SK-N-SH treated with all-trans-retinoic acid at 6 μM for 48 hours (cell line): ENCODE results near the gene GMCL1.

Source experiments
- ATAC-seq: fragments of 200-7000 bp; cut with Tn5 transposase; 3 replicates; pipeline ENCODE4 v1.9.1; 2020; ENCODE audit warnings: mild to moderate bottlenecking, moderate library complexity
- CREB5 ChIP-seq: fragments of 250-450 bp; sonication (Bioruptor Pico); IDR thresholded peaks from 2 replicates; pipeline ENCODE4 v1.5.1; 2020; ENCODE audit warnings: low read depth, mild to moderate bottlenecking, moderate library complexity
- CSDC2 ChIP-seq: fragments of 250-450 bp; sonication (Bioruptor Pico); IDR thresholded peaks from 2 replicates; pipeline ENCODE4 v1.5.0; 2020; ENCODE audit warnings: mild to moderate bottlenecking, moderate library complexity
- ESRRG ChIP-seq: fragments of 250-450 bp; sonication (Bioruptor Pico); IDR thresholded peaks from 2 replicates; pipeline ENCODE4 v1.6.1; 2021; ENCODE audit warnings: mild to moderate bottlenecking
- GLIS3 ChIP-seq: fragments of 250-450 bp; sonication (Bioruptor Pico); IDR thresholded peaks from 2 replicates; pipeline ENCODE4 v1.5.0; 2020; ENCODE audit warnings: mild to moderate bottlenecking, moderate library complexity
- ISL1 ChIP-seq: fragments of 250-450 bp; sonication (Bioruptor Pico); IDR thresholded peaks from 2 replicates; pipeline ENCODE4 v2.1.2; 2022; ENCODE audit warnings: mild to moderate bottlenecking, moderate library complexity
- OSR1 ChIP-seq: fragments of 250-450 bp; sonication (Bioruptor Pico); IDR thresholded peaks from 2 replicates; pipeline ENCODE4 v1.8.0; 2022; ENCODE audit warnings: moderate library complexity, mild to moderate bottlenecking, inconsistent platforms
- POU6F1 ChIP-seq: fragments of 250-450 bp; sonication (Bioruptor Pico); IDR thresholded peaks from 2 replicates; pipeline ENCODE4 v1.8.0; 2021; ENCODE audit warnings: low read depth, mild to moderate bottlenecking, moderate library complexity, borderline replicate concordance
- PPARA ChIP-seq: fragments of 250-450 bp; sonication (Bioruptor Pico); IDR thresholded peaks from 2 replicates; pipeline ENCODE4 v1.5.0; 2020; ENCODE audit warnings: mild to moderate bottlenecking, borderline replicate concordance
- RARB ChIP-seq: fragments of 250-450 bp; sonication (Bioruptor Pico); IDR thresholded peaks from 2 replicates; pipeline ENCODE4 v1.8.0; 2021; ENCODE audit warnings: mild to moderate bottlenecking, moderate library complexity
- TCF4 ChIP-seq: fragments of 250-450 bp; sonication (Bioruptor Pico); IDR thresholded peaks from 2 replicates; pipeline ENCODE4 v1.8.0; 2021; ENCODE audit warnings: mild to moderate bottlenecking, moderate library complexity, borderline replicate concordance
- TOX ChIP-seq: fragments of 250-450 bp; sonication (Bioruptor Pico); IDR thresholded peaks from 2 replicates; pipeline ENCODE4 v1.8.0; 2021; ENCODE audit warnings: mild to moderate bottlenecking, moderate library complexity, borderline replicate concordance
- ZC3H10 ChIP-seq: fragments of 250-450 bp; sonication (Bioruptor Pico); IDR thresholded peaks from 2 replicates; pipeline ENCODE4 v1.5.1; 2021; ENCODE audit warnings: mild to moderate bottlenecking, moderate library complexity
- ZFP3 ChIP-seq: fragments of 250-450 bp; sonication (Bioruptor Pico); IDR thresholded peaks from 2 replicates; pipeline ENCODE4 v1.5.0; 2020; ENCODE audit warnings: mild to moderate bottlenecking, moderate library complexity
- ZNF565 ChIP-seq: fragments of 450-650 bp; formaldehyde crosslinking; conservative IDR thresholded peaks from 2 replicates; pipeline ENCODE4 v1.5.0; 2020; ENCODE audit warnings: low read depth, mild to moderate bottlenecking, moderate library complexity
- ZNF8 ChIP-seq: fragments of 450-650 bp; formaldehyde crosslinking; IDR thresholded peaks from 2 replicates; pipeline ENCODE4 v1.5.0; 2020; ENCODE audit warnings: mild to moderate bottlenecking, moderate library complexity
- TF ChIP-seq, protein P1 (sequence below): fragments of 250-450 bp; sonication (Bioruptor Pico); IDR thresholded peaks from 2 replicates; pipeline ENCODE4 v1.5.1; 2021; ENCODE audit warnings: mild to moderate bottlenecking, moderate library complexity
- TF ChIP-seq, protein P2 (sequence below): fragments of 250-450 bp; sonication (Bioruptor Pico); IDR thresholded peaks from 2 replicates; pipeline ENCODE4 v1.5.0; 2020; ENCODE audit warnings: mild to moderate bottlenecking, moderate library complexity
- TF ChIP-seq, protein P3 (sequence below): fragments of 250-450 bp; sonication (Bioruptor Pico); IDR thresholded peaks from 2 replicates; pipeline ENCODE4 v1.8.0; 2020; ENCODE audit warnings: mild to moderate bottlenecking, moderate library complexity, borderline replicate concordance

The GMCL1 gene

DNA sequence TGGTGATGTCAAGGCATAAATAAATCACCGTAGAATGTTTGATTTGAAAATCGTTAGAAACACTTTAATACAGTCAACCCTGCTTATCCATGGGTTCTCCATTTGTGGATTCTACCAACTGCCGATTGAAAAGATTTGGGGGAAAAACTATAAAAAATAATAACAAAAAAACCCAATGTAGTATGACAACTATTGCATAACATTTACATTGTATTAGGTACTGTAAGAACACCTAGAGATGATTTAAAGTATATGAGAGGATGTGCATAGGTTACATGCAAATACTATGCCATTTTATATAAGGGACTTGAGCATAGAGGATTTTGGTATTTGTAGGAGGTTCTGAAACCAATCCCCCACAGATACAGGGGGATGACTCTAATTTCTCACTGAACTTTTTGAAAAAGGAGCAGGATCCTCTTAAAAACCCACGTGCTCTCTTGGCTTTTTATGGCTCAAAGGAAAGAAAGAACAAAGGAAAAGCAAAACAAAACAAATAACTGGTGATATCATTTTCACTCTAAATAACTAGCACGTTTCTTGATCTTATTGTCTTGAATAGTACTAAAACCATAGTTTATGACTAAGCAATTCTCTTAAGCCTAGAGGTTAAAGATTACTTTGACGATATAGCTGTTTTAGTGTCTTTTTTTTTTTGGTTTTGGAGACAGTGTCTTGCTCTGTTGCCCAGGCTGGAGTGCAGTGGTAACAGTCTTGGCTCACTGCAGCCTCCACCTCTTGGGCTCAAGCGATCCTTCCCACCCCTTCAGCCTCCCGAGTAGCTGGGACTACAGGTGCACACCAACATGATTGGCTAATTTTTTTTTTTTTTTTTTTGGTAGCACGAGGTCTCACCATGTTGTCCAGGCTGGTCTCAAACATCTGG lies 17.0 kb downstream of the GMCL1 start (continued):
- TF ChIP-seq CREB5 (CRISPR knock-in tag) (no peak), POU6F1 (CRISPR knock-in tag) (no peak), ISL1 (no peak), ZFP3 (CRISPR knock-in tag) (no peak), GLIS3 (no peak), CSDC2 (CRISPR knock-in tag) (no peak)

GRCh38 chr2:69847068-69847828 lies 17.8 kb downstream of the GMCL1 start:
- no peak for ATAC-seq
- no peak for TF ChIP-seq ZNF8
- TF ChIP-seq, protein P1, sequence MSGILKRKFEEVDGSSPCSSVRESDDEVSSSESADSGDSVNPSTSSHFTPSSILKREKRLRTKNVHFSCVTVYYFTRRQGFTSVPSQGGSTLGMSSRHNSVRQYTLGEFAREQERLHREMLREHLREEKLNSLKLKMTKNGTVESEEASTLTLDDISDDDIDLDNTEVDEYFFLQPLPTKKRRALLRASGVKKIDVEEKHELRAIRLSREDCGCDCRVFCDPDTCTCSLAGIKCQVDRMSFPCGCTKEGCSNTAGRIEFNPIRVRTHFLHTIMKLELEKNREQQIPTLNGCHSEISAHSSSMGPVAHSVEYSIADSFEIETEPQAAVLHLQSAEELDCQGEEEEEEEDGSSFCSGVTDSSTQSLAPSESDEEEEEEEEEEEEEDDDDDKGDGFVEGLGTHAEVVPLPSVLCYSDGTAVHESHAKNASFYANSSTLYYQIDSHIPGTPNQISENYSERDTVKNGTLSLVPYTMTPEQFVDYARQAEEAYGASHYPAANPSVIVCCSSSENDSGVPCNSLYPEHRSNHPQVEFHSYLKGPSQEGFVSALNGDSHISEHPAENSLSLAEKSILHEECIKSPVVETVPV (CRISPR knock-in tag), result no peak
- no peak for TF ChIP-seq CSDC2 (CRISPR knock-in tag)
- no peak for TF ChIP-seq ESRRG (CRISPR knock-in tag)
- TF ChIP-seq, protein P2, sequence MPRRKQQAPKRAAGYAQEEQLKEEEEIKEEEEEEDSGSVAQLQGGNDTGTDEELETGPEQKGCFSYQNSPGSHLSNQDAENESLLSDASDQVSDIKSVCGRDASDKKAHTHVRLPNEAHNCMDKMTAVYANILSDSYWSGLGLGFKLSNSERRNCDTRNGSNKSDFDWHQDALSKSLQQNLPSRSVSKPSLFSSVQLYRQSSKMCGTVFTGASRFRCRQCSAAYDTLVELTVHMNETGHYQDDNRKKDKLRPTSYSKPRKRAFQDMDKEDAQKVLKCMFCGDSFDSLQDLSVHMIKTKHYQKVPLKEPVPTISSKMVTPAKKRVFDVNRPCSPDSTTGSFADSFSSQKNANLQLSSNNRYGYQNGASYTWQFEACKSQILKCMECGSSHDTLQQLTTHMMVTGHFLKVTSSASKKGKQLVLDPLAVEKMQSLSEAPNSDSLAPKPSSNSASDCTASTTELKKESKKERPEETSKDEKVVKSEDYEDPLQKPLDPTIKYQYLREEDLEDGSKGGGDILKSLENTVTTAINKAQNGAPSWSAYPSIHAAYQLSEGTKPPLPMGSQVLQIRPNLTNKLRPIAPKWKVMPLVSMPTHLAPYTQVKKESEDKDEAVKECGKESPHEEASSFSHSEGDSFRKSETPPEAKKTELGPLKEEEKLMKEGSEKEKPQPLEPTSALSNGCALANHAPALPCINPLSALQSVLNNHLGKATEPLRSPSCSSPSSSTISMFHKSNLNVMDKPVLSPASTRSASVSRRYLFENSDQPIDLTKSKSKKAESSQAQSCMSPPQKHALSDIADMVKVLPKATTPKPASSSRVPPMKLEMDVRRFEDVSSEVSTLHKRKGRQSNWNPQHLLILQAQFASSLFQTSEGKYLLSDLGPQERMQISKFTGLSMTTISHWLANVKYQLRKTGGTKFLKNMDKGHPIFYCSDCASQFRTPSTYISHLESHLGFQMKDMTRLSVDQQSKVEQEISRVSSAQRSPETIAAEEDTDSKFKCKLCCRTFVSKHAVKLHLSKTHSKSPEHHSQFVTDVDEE, result no peak
- no peak for TF ChIP-seq ZC3H10 (CRISPR knock-in tag)
- TF ChIP-seq ZNF565, result no peak
- no peak for TF ChIP-seq PPARA (CRISPR knock-in tag)
- TF ChIP-seq, protein P3, sequence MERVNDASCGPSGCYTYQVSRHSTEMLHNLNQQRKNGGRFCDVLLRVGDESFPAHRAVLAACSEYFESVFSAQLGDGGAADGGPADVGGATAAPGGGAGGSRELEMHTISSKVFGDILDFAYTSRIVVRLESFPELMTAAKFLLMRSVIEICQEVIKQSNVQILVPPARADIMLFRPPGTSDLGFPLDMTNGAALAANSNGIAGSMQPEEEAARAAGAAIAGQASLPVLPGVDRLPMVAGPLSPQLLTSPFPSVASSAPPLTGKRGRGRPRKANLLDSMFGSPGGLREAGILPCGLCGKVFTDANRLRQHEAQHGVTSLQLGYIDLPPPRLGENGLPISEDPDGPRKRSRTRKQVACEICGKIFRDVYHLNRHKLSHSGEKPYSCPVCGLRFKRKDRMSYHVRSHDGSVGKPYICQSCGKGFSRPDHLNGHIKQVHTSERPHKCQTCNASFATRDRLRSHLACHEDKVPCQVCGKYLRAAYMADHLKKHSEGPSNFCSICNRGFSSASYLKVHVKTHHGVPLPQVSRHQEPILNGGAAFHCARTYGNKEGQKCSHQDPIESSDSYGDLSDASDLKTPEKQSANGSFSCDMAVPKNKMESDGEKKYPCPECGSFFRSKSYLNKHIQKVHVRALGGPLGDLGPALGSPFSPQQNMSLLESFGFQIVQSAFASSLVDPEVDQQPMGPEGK (CRISPR knock-in tag), result no peak
- no peak for TF ChIP-seq CREB5 (CRISPR knock-in tag)
- no peak for TF ChIP-seq RARB (CRISPR knock-in tag)
- TF ChIP-seq ZFP3 (CRISPR knock-in tag), result no peak
- TF ChIP-seq TOX (CRISPR knock-in tag), result no peak

- TF ChIP-seq ZC3H10 (CRISPR knock-in tag) (no peak), ZNF565 (no peak), ESRRG (CRISPR knock-in tag) (no peak), ZNF8 (no peak), TCF4 (CRISPR knock-in tag) (no peak), ISL1 (no peak), OSR1 (CRISPR knock-in tag) (no peak), CSDC2 (CRISPR knock-in tag) (no peak), CREB5 (CRISPR knock-in tag) (no peak)
- TF ChIP-seq, protein P1 (CRISPR knock-in tag), result no peak
- ATAC-seq, result no peak
Measured at GRCh38 chr2:69848186-69848790, 18.8 kb downstream of the GMCL1 start.
